Measurements from ENCODE around the gene TCF12.

Gene TCF12

DNA sequence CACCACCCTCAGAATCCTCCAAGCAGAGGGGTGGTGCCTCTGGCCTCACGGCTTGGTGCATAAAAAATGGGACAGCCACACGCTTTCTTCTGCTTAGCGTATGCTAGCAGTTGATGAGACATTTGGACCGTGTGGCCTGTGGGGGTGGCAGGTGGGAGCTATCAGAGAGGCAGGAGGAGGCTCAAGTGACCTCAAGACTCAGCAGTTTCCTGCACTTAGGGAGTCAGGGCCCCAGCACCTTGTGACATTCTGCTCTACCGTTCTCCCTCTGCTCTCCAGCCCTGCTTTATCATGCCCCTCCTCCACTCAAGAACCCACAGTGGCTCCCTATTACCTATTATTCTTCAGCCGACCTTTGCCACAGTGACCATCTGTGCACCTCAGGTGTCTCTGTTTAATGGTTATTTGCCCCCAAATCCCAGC is 416.9 kb downstream of the TCF12 start:
- no peak for DNase-seq (ENCODE audit: low read depth in 2 of 2)

DNA sequence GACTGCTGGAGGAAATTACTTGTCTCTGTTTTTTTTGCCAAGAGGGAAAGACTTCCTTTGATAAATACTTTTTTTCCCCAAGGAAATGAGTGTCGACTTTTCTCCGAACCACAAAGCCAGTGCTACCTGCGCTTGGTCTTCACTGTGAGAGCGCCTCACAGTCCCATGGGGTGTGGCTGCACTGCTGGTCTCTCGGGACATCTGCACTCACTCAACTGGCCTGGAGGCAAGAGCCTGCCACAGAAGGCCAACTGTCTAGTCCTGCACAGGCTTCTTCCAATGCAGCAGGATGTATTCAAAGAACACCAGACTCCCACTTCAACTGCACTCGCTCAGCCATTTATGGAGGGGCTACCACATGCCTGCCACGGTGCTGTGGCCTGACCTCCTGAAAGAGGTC is 417.3 kb downstream of the TCF12 start:
- DNase-seq (ENCODE audit: low read depth in 2 of 2), result no peak

- DNase-seq (ENCODE audit: low read depth in 2 of 2), result no peak
Observed at GRCh38 chr15:57337868-57338411, 419.5 kb downstream of the TCF12 start.

DNA sequence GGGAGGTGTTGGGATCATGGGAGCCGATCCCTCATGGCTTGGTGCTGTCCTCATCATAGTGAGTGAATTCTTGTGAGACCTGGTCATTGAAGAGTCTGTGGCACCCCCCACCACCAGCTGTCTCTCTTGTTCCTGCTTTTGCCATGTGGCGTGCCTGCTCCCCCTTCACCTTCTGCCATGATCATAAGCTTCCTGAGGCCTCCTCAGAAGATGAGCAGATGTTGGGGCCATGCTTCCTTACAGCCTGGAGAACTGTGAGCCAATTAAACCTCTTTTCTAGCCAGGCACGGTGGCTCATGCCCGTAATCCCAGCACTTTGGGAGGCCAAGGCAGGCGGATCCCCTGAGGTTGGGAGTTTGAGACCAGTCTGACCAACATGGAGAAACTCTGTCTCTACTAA is 420.9 kb downstream of the TCF12 start:
- no peak for DNase-seq (ENCODE audit: low read depth in 2 of 2)

Data from fibroblast of skin of left biceps (primary cell).